Ishikawa (cell line): ENCODE measurements around the gene RPAIN.

Source experiments
- CEBPB ChIP-seq: IDR thresholded peaks from 2 replicates; pipeline ENCODE4 v1.6.1; 2012
- CREB1 ChIP-seq: IDR thresholded peaks from 2 replicates; pipeline ENCODE4 v1.6.1; 2012; ENCODE audit warnings: low read depth
- EGR1 ChIP-seq: IDR thresholded peaks from 2 replicates; pipeline ENCODE4 v1.6.1; 2012
- EP300 ChIP-seq: IDR thresholded peaks from 2 replicates; pipeline ENCODE4 v1.6.1; 2012; ENCODE audit warnings: borderline replicate concordance
- FOXM1 ChIP-seq: IDR thresholded peaks from 2 replicates; pipeline ENCODE4 v1.6.1; 2012; ENCODE audit warnings: low read depth, borderline replicate concordance
- MAX ChIP-seq: IDR thresholded peaks from 2 replicates; pipeline ENCODE4 v1.6.1; 2012
- NFIC ChIP-seq: IDR thresholded peaks from 2 replicates; pipeline ENCODE4 v1.6.1; 2012
- RAD21 ChIP-seq: IDR thresholded peaks from 2 replicates; pipeline ENCODE4 v1.6.1; 2012; ENCODE audit warnings: low read depth
- TAF1 ChIP-seq: IDR thresholded peaks from 2 replicates; pipeline ENCODE4 v1.6.1; 2012; ENCODE audit warnings: low read depth, mild to moderate bottlenecking
- TCF12 ChIP-seq: IDR thresholded peaks from 2 replicates; pipeline ENCODE4 v1.6.1; 2012; ENCODE audit warnings: low read depth
- TEAD4 ChIP-seq: IDR thresholded peaks from 2 replicates; pipeline ENCODE4 v1.6.1; 2012
- YY1 ChIP-seq: IDR thresholded peaks from 2 replicates; pipeline ENCODE4 v1.6.1; 2012; ENCODE audit warnings: low read depth
- ZBTB7A ChIP-seq: IDR thresholded peaks from 2 replicates; pipeline ENCODE4 v1.6.1; 2012; ENCODE audit warnings: low read depth
- TF ChIP-seq, protein P1 (sequence below): IDR thresholded peaks from 2 replicates; pipeline ENCODE4 v1.6.1; 2012
- TF ChIP-seq, protein P2 (sequence below): IDR thresholded peaks from 2 replicates; pipeline ENCODE4 v1.6.1; 2012; ENCODE audit warnings: low read depth, mild to moderate bottlenecking

RPAIN gene

GRCh38 chr17:5473906-5474305 is 53.9 kb downstream of the RPAIN start:
- TF ChIP-seq RAD21 (no peak), YY1 (no peak), FOXM1 (no peak), CEBPB (no peak), EGR1 (no peak), TAF1 (no peak), TCF12 (no peak), NFIC (no peak), EP300 (no peak), CREB1 (no peak), MAX (no peak), TEAD4 (no peak)
- TF ChIP-seq, protein P1, sequence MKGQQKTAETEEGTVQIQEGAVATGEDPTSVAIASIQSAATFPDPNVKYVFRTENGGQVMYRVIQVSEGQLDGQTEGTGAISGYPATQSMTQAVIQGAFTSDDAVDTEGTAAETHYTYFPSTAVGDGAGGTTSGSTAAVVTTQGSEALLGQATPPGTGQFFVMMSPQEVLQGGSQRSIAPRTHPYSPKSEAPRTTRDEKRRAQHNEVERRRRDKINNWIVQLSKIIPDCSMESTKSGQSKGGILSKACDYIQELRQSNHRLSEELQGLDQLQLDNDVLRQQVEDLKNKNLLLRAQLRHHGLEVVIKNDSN: no peak
- TF ChIP-seq, protein P2, sequence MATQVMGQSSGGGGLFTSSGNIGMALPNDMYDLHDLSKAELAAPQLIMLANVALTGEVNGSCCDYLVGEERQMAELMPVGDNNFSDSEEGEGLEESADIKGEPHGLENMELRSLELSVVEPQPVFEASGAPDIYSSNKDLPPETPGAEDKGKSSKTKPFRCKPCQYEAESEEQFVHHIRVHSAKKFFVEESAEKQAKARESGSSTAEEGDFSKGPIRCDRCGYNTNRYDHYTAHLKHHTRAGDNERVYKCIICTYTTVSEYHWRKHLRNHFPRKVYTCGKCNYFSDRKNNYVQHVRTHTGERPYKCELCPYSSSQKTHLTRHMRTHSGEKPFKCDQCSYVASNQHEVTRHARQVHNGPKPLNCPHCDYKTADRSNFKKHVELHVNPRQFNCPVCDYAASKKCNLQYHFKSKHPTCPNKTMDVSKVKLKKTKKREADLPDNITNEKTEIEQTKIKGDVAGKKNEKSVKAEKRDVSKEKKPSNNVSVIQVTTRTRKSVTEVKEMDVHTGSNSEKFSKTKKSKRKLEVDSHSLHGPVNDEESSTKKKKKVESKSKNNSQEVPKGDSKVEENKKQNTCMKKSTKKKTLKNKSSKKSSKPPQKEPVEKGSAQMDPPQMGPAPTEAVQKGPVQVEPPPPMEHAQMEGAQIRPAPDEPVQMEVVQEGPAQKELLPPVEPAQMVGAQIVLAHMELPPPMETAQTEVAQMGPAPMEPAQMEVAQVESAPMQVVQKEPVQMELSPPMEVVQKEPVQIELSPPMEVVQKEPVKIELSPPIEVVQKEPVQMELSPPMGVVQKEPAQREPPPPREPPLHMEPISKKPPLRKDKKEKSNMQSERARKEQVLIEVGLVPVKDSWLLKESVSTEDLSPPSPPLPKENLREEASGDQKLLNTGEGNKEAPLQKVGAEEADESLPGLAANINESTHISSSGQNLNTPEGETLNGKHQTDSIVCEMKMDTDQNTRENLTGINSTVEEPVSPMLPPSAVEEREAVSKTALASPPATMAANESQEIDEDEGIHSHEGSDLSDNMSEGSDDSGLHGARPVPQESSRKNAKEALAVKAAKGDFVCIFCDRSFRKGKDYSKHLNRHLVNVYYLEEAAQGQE: no peak

DNA sequence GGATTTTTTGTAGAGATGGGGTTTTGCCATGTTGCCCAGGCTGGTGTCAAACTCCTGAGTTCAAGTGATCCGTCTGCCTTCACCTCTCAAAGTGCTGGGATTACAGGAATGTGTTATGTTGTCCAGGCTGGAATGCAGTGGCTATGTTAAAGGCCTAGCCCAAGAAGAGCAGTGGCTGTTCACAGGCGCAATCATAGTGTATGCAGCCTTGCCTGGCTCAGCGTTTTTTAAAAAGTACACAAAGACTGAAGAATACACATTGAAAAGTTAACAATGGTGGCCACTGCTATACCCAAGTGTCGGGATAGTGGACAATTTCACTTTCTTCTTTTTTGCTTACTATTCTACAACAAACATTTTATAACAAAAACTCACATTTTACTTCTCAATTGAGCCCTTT is 59.0 kb downstream of the RPAIN start:
- TF ChIP-seq EGR1: no peak
- TF ChIP-seq CREB1: no peak
- no peak for TF ChIP-seq EP300
- TF ChIP-seq, protein P1: no peak
- TF ChIP-seq YY1: no peak
- no peak for TF ChIP-seq TCF12
- no peak for TF ChIP-seq ZBTB7A
- no peak for TF ChIP-seq RAD21
- TF ChIP-seq FOXM1: no peak
- TF ChIP-seq MAX: no peak
- TF ChIP-seq TEAD4: no peak
- no peak for TF ChIP-seq CEBPB
- TF ChIP-seq TAF1: no peak
- no peak for TF ChIP-seq NFIC
- TF ChIP-seq, protein P2: no peak

GRCh38 chr17:5480962-5481361 is 61.0 kb downstream of the RPAIN start:
- TF ChIP-seq EGR1 (no peak), ZBTB7A (no peak), CEBPB (no peak), MAX (no peak), NFIC (no peak), FOXM1 (no peak), CREB1 (no peak), TEAD4 (no peak), EP300 (no peak), TCF12 (no peak)
- TF ChIP-seq, protein P2: no peak
- TF ChIP-seq, protein P1: no peak

GRCh38 chr17:5481451-5481850 is 61.5 kb downstream of the RPAIN start:
- no peak for TF ChIP-seq TEAD4
- TF ChIP-seq YY1: no peak
- TF ChIP-seq EGR1: no peak
- no peak for TF ChIP-seq EP300
- TF ChIP-seq, protein P1: no peak
- no peak for TF ChIP-seq MAX
- TF ChIP-seq RAD21: no peak
- no peak for TF ChIP-seq NFIC
